GM13977 (cell line): ENCODE results near the gene CADM1.

Experiments used
- DNase-seq: peaks from one replicate; pipeline ENCODE4 v3.0.0; 2012; ENCODE audit warnings: low spot score
- in situ Hi-C: fragments of 300-500 bp; cut with MboI; formaldehyde crosslinking; loops from one replicate; pipeline ENCODE4 v1.12.0; 2022; ENCODE audit warnings: low sequenced_read_pairs, low pct_unique_long_range_greater_than_20kb, mixed read lengths, inconsistent platforms; ENCODE audit not compliant: unreplicated experiment
- TF ChIP-seq, protein P1 (sequence below): IDR thresholded peaks from 2 replicates; pipeline ENCODE4 v1.5.1; 2012; ENCODE audit warnings: mild to moderate bottlenecking, control low read depth; ENCODE audit not compliant: insufficient read depth; ENCODE audit errors: extremely low read depth, missing control alignments

Gene CADM1

GRCh38 chr11:115304774-115305472 lies 199.3 kb downstream of the CADM1 start:
- in situ Hi-C loops: no loop called here
- TF ChIP-seq, protein P1, sequence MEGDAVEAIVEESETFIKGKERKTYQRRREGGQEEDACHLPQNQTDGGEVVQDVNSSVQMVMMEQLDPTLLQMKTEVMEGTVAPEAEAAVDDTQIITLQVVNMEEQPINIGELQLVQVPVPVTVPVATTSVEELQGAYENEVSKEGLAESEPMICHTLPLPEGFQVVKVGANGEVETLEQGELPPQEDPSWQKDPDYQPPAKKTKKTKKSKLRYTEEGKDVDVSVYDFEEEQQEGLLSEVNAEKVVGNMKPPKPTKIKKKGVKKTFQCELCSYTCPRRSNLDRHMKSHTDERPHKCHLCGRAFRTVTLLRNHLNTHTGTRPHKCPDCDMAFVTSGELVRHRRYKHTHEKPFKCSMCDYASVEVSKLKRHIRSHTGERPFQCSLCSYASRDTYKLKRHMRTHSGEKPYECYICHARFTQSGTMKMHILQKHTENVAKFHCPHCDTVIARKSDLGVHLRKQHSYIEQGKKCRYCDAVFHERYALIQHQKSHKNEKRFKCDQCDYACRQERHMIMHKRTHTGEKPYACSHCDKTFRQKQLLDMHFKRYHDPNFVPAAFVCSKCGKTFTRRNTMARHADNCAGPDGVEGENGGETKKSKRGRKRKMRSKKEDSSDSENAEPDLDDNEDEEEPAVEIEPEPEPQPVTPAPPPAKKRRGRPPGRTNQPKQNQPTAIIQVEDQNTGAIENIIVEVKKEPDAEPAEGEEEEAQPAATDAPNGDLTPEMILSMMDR: no peak
- DNase-seq: no peak

DNA sequence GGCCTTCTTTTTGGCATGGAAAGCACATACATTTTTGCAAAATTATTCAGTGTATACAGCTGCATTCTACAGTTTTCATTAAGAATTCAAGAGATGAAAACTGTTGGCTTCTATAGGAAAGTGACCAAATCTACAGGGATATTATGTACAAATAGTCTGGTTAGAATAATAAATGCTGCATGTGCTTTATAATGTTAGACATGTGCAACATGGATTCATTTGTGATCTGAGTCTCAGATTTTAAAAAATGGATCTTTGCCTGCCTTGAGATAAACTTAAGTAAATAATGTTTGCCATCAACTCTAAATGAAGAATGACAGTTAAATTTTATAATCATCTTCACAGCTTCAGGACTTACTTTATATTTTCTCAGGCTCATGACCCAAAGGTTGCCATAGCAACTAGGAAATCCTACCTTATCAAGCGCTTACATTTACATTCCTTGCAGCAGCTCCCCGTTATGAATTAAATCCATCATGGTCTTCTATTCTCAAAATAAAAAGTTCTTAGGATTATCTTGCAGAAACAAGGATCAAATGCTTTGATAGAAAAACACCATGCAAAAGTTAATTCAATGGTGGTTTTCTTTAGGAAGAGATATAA lies 200.2 kb downstream of the CADM1 start:
- TF ChIP-seq, protein P1: no peak
- DNase-seq: no peak
- in situ Hi-C loops: no loop called here

DNA sequence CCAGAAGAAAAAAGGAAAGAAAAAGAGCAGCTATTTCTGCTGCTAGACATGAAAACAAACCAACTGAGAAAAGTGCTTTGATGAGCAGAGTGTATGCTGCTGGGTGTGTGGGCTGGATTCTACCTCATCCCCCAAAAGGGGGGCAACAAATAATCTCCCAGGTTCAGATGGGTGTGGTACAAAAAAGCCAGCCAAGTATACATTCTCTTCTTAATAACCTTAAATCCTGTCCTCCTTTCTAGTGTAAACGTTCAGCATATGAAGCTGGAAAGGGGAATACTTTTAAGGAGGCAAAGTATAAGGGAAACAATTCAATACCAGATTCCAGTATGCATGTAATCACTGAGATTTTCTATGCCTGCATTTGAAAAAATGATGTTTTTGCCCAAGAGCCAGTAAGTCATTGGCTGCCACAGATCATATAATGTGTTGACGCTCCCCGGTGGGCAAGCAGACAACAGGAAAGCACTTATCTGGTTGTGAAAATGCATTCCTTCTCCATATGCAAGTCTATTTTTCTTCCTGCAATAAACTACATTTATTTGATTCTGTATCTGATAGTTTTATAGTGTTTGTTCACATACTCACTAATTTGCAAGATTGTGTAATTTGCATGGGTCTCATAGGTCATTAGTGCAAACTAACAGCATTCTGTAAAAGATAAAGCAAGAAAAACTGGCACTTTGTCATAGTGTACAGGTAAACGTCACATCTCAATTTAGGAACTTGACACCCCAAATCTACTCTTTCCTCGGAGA lies 201.1 kb downstream of the CADM1 start:
- in situ Hi-C loops: no loop called here
- TF ChIP-seq, protein P1: no peak
- DNase-seq: no peak

DNA sequence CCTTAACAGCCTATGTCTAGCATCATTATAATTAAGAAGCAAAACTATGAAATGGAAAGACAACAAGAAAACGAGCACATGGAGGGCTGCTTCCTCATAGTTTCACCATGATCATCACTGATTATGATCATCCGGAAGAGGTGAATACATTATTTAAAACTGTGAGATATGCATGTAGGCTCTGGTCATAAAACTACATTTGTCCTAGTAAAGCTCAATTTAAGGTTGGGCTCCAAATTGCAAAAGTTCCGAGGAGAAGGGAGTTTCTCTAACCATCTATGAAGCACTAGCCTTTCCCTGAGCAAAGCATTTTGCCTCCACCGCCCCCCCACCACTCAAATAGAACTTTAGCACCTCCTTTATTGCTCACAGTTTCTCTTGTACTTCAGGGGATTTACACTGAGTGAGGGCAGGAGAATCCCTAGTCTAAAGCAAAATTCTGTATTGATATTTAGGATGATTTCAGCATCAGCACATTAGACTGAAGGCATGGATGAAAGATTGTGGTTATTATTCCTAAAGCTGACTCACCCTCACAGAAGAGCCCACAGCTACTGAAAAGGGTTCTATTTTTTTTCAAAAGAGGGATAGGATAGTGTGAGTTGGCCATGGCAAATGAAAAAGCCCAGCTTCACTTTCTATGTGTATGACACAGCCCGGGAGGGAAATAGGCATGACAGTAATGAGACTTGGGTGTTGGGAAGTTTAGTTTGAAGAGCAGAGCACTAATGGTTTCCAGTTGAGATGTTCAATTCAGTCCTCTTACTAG lies 203.4 kb downstream of the CADM1 start:
- TF ChIP-seq, protein P1: no peak

DNA sequence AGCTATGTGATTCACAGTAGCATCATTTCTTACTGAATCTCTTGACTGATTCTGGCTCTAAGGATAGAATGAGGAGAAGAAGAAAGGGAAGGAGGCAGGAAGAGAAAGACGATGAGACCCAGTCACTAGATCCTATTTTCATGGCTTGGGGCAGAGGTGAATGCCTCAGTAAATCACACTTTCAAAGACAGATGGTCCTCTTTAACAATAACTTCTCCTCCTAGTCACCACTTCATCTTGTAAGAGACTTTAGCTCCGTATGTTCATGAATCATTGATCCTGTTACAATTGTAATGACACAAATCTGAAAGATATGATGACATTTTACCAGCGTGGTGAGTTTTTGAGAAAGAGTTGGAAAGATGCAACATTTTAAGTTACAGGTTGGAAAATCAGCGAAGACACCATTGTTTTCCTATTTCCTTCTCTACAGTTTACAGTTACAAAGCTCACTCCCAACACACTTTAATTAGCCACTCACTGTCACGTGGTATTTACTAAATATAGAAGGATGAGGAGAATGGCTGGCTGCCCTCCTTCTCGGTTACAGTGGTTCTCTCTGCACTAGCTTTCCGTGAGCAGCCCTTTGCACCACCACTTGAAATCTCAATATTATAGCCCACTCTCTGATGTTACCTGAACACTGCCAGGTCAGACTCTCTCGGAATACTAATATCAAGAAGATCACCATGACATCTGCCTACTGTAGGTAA lies 205.8 kb downstream of the CADM1 start:
- TF ChIP-seq, protein P1: no peak
- DNase-seq: no peak

More for the DNA sequence above, 203.4 kb downstream of the CADM1 start:
- DNase-seq: peak; percentile 12
- in situ Hi-C loops: no loop called here

More for the DNA sequence above, 205.8 kb downstream of the CADM1 start:
- in situ Hi-C loops: no loop called here
